ENCODE results near the gene SORCS2.

SORCS2 gene

GRCh38 chr4:7634661-7635251, 442.4 kb downstream of the SORCS2 start:
- TF ChIP-seq JUND (IDR thresholded peaks at IDR 0.05; ENCODE audit: low read depth): no peak
- DNase-seq (ENCODE audit: low read depth in 1 of 2, low spot score in 1 of 2): no peak
- in situ Hi-C loops (cut with HindIII; ENCODE audit: low pct_unique_long_range_greater_than_20kb, low sequenced_read_pairs): no loop called here

GRCh38 chr4:7635445-7636239, 443.3 kb downstream of the SORCS2 start:
- no peak for DNase-seq (ENCODE audit: low read depth in 1 of 2, low spot score in 1 of 2)
- in situ Hi-C loops (cut with HindIII; ENCODE audit: low pct_unique_long_range_greater_than_20kb, low sequenced_read_pairs): no loop called here
- TF ChIP-seq JUND (IDR thresholded peaks at IDR 0.05; ENCODE audit: low read depth): no peak

- TF ChIP-seq JUND (IDR thresholded peaks at IDR 0.05; ENCODE audit: low read depth): no peak
- in situ Hi-C loops (cut with HindIII; ENCODE audit: low pct_unique_long_range_greater_than_20kb, low sequenced_read_pairs): no loop called here
- DNase-seq (ENCODE audit: low read depth in 1 of 2, low spot score in 1 of 2): no peak
These were observed 443.8 kb downstream of the SORCS2 start for GRCh38 chr4:7636240-7636508.

GRCh38 chr4:7637139-7637538, 444.8 kb downstream of the SORCS2 start:
- no peak for DNase-seq (ENCODE audit: low read depth in 1 of 2, low spot score in 1 of 2)
- no peak for TF ChIP-seq JUND (IDR thresholded peaks at IDR 0.05; ENCODE audit: low read depth)
- in situ Hi-C loops (cut with HindIII; ENCODE audit: low pct_unique_long_range_greater_than_20kb, low sequenced_read_pairs): no loop called here

- TF ChIP-seq JUND (IDR thresholded peaks at IDR 0.05; ENCODE audit: low read depth): no peak
- in situ Hi-C loops (cut with HindIII; ENCODE audit: low pct_unique_long_range_greater_than_20kb, low sequenced_read_pairs): no loop called here
- no peak for DNase-seq (ENCODE audit: low read depth in 1 of 2, low spot score in 1 of 2)
These were observed 445.6 kb downstream of the SORCS2 start for GRCh38 chr4:7637971-7638370.

- DNase-seq (ENCODE audit: low read depth in 1 of 2, low spot score in 1 of 2): no peak
- in situ Hi-C loops (cut with HindIII; ENCODE audit: low pct_unique_long_range_greater_than_20kb, low sequenced_read_pairs): no loop called here
- TF ChIP-seq JUND (IDR thresholded peaks at IDR 0.05; ENCODE audit: low read depth): no peak
These were observed 446.2 kb downstream of the SORCS2 start for GRCh38 chr4:7638489-7638888.

- in situ Hi-C loops (cut with HindIII; ENCODE audit: low pct_unique_long_range_greater_than_20kb, low sequenced_read_pairs): no loop called here
- DNase-seq (ENCODE audit: low read depth in 1 of 2, low spot score in 1 of 2): no peak
These were observed 446.8 kb downstream of the SORCS2 start for GRCh38 chr4:7638984-7639789.

GRCh38 chr4:7640136-7640535, 447.8 kb downstream of the SORCS2 start:
- no peak for TF ChIP-seq JUND (IDR thresholded peaks at IDR 0.05; ENCODE audit: low read depth)
- DNase-seq (ENCODE audit: low read depth in 1 of 2, low spot score in 1 of 2): no peak
- in situ Hi-C loops (cut with HindIII; ENCODE audit: low pct_unique_long_range_greater_than_20kb, low sequenced_read_pairs): no loop called here

More at GRCh38 chr4:7638984-7639789, 446.8 kb downstream of the SORCS2 start:
- TF ChIP-seq JUND (IDR thresholded peaks at IDR 0.05; ENCODE audit: low read depth): no peak

- TF ChIP-seq JUND (IDR thresholded peaks at IDR 0.05; ENCODE audit: low read depth): no peak
- no peak for DNase-seq (ENCODE audit: low read depth in 1 of 2, low spot score in 1 of 2)
- in situ Hi-C loops (cut with HindIII; ENCODE audit: low pct_unique_long_range_greater_than_20kb, low sequenced_read_pairs): no loop called here
These were observed 449.4 kb downstream of the SORCS2 start for GRCh38 chr4:7641712-7642111.

- no peak for TF ChIP-seq JUND (IDR thresholded peaks at IDR 0.05; ENCODE audit: low read depth)
- DNase-seq (ENCODE audit: low read depth in 1 of 2, low spot score in 1 of 2): no peak
- in situ Hi-C loops (cut with HindIII; ENCODE audit: low pct_unique_long_range_greater_than_20kb, low sequenced_read_pairs): no loop called here
These were observed 450.6 kb downstream of the SORCS2 start for GRCh38 chr4:7642741-7643458.

GRCh38 chr4:7645158-7645557, 452.8 kb downstream of the SORCS2 start:
- TF ChIP-seq JUND (IDR thresholded peaks at IDR 0.05; ENCODE audit: low read depth): no peak
- no peak for DNase-seq (ENCODE audit: low read depth in 1 of 2, low spot score in 1 of 2)
- in situ Hi-C loops (cut with HindIII; ENCODE audit: low pct_unique_long_range_greater_than_20kb, low sequenced_read_pairs): no loop called here

- TF ChIP-seq JUND (IDR thresholded peaks at IDR 0.05; ENCODE audit: low read depth): no peak
- no peak for DNase-seq (ENCODE audit: low read depth in 1 of 2, low spot score in 1 of 2)
- in situ Hi-C loops (cut with HindIII; ENCODE audit: low pct_unique_long_range_greater_than_20kb, low sequenced_read_pairs): no loop called here
These were observed 453.6 kb downstream of the SORCS2 start for GRCh38 chr4:7645956-7646355.

Measured in T47D (cell line).